Lower lobe of right lung (tissue), 2 donors: ENCODE measurements around the gene ZMYND11. TPM values are rescaled to one million over a fixed set of nuclear protein-coding genes. Genes with fewer than 3 reads are reported as not detected.

Source experiments
- ATAC-seq, 2 donors: fragments of 200-7000 bp; cut with Tn5 transposase; one replicate each; pipeline ENCODE4 v1.9.1; 2020 to 2022; ENCODE audit warnings: mild to moderate bottlenecking in 2 of 2, moderate library complexity in 2 of 2
- DNase-seq: peaks from one replicate; pipeline ENCODE4 v3.0.0-alpha.2; 2020
- H3K27ac ChIP-seq: fragments of 200-600 bp; one replicate; pipeline ENCODE4 v1.8.0; 2022
- H3K27me3 ChIP-seq: fragments of 200-600 bp; one replicate; pipeline ENCODE4 v1.8.0; 2022; ENCODE audit warnings: low read depth
- H3K36me3 ChIP-seq: fragments of 200-600 bp; one replicate; pipeline ENCODE4 v1.8.0; 2022; ENCODE audit warnings: mild to moderate bottlenecking
- H3K4me1 ChIP-seq: fragments of 200-600 bp; one replicate; pipeline ENCODE4 v1.8.0; 2022
- H3K4me3 ChIP-seq: fragments of 200-600 bp; one replicate; pipeline ENCODE4 v1.8.0; 2022; ENCODE audit warnings: mild to moderate bottlenecking
- H3K9me3 ChIP-seq: fragments of 200-600 bp; one replicate; pipeline ENCODE4 v1.8.0; 2022
- intact Hi-C: fragments of 100-400 bp; cut with DNase I; formaldehyde crosslinking; loops from one replicate; pipeline ENCODE4 v1.11.0; 2022
- total RNA-seq: library from RNA; stranded (reverse); fragmentation: NEBNext Ultra II Directional; extraction: Animal tissue kit (Norgen Biotek cat#: 25700); gene quantifications from one replicate; pipeline ENCODE4 v1.2.1, GENCODE V29; 2021
- TF ChIP-seq, protein P1 (sequence below): fragments of 200-600 bp; IDR thresholded peaks from one replicate; pipeline ENCODE4 v1.8.0; 2022; ENCODE audit warnings: antibody characterized with exemption, mild to moderate bottlenecking
- donor health status: DM: no; HTN: yes; CAD: no; lungs with severe emphysema.

Gene ZMYND11
- total RNA-seq, 1 donor from 2014 or later: 68.9 TPM

DNA sequence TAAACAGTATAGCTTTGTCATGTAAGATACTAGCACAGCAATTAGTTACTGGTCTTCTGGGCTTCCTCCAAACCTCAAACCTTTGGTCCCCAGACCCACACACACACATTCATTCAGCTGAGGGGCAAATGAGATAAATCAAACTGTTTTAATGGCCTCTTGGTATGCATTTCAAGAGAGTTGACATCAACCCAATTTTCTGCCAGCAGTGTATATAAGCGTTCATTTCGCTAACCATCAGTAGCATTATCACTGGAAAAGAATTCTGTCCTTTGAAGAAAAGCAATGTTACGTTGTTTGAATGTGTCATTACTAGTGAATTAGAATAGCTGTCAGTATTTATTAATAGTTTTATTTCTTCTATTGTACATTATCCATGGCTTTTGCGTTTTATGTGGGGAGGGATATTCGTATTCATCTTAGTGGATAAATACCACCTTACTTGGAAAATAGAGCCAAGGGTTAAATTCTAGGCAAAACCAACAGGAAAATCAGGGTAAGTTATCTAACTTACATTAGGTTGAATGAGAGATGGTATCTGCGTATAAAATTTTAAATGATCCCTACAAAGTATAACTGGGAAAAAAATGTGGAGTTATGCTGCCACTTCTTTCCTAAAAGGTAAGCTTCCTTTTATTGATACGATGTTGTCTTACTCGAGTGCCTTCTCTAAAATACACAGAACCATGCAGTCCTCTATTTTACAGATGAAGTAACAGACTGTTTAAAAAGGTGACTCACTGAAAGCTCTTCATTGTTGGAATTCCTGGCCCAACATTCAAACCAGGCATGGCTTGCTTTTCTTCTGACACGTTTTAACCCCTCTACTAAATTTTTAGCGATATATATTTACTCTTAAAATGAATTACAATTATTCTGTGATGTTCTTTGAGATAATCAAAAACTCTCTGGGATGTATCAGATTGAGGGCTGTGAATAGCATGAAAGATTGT is 2.0 kb upstream of the ZMYND11 start:
- Histone ChIP-seq H3K4me1 (peaks cover 28% of the 10 kb centered on the region), H3K27ac (no peak overlapping the region), H3K4me3 (no peak overlapping the region), H3K36me3 (no peaks in the 10 kb centered on the region), H3K27me3 (no peaks in the 10 kb centered on the region), H3K9me3 (no peaks in the 10 kb centered on the region)
- intact Hi-C loops: no loop called here
- DNase-seq (no peak), ATAC-seq (peak in 1 of 2 donors; percentile 39)
- TF ChIP-seq, protein P1, sequence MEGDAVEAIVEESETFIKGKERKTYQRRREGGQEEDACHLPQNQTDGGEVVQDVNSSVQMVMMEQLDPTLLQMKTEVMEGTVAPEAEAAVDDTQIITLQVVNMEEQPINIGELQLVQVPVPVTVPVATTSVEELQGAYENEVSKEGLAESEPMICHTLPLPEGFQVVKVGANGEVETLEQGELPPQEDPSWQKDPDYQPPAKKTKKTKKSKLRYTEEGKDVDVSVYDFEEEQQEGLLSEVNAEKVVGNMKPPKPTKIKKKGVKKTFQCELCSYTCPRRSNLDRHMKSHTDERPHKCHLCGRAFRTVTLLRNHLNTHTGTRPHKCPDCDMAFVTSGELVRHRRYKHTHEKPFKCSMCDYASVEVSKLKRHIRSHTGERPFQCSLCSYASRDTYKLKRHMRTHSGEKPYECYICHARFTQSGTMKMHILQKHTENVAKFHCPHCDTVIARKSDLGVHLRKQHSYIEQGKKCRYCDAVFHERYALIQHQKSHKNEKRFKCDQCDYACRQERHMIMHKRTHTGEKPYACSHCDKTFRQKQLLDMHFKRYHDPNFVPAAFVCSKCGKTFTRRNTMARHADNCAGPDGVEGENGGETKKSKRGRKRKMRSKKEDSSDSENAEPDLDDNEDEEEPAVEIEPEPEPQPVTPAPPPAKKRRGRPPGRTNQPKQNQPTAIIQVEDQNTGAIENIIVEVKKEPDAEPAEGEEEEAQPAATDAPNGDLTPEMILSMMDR: no peak

DNA sequence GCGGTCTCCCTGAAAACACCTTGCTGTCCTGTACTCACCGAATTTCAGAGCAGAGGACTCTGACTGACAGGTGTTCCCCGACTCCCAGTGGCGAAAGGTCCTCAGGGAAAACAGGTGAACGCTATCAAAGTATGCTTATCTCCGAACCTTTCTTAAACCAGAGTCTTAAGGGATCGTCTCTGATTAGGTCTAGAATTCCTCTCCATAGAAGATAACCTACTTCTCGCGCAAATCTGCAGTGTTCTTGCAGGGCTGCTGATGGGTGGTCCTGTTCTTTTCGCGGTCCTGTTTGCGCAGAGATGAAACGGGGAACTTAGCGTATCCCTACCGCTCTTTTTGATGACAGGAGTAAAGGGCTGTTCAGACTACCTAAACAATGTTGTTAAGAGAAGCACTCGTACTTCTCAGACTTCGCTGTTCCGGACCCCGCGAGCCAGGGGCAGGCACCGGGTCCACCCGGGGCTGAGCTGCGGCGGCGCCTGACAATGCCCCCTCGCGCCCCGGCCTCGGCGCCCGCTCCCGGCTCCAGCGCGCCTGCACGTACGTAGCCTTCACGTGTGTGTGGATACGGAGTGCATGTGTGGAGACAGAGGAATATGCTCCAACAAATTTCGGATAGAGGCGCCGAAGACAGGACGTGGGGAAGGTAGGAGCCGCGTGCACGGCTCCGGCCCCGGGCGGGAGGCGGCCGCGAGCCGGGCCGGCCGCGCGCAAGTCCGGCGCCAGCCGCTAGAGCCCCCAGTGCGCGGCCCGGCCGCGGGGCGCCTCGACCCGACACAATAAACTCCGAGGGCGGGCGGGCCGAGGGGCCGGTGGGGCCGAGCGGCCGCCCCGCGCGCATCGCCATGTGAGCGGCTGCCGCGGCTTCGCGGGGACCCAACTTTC is 766 bp upstream of the ZMYND11 start:
- TF ChIP-seq, protein P1: no peak
- Histone ChIP-seq H3K27me3 (no peaks in the 10 kb centered on the region), H3K36me3 (no peaks in the 10 kb centered on the region), H3K27ac (peak overlapping the region; percentile 96), H3K4me3 (peak overlapping the region; percentile 85), H3K9me3 (no peaks in the 10 kb centered on the region), H3K4me1 (peaks cover 39% of the 10 kb centered on the region)
- DNase-seq: peak; percentile 61
- intact Hi-C loops: no loop called here
- ATAC-seq: peak; percentile 63

DNA sequence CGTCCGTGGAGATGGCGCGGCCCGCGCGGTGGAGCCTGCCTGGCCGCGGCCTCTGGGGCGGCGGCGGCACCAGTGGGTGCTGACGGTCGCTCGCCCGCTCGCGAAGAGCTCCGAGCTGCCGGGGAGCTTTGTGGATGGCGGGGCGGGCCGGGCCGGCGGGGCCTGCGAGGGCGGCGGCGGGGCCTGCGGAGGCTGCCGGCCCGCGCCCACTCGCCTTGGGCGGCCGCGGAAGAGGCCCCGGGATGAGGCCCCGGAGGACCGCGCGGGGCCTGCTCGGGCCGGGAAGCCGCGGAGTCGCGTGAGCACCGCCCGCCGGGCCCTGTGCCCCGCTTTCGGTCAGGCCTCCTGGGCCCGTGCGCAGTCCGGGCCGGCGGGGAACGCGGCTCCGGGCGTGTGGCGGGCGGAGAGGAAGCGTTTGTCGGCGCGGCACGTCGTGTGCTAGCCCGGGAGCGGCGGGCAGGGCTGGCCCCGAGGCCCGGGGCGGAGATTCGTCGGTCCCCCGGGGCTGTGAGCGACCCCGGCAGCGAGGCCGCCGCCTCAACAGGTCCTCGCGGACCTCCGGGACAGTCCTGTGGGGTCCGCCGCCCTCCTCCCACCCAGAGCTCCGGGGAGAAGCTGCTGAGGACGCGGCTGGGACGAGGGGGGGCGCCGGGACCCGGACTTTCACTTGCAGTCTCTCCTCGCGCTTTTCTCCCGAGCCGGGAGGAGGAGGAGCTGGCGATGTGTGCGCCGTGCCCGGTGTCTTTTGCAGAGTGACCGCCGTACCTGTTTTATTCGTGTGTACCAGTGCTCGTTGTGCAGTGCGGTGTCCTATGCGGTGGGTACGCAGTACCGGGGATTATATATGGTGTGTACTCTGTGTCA is 578 bp downstream of the ZMYND11 start:
- peak; percentile 83 for DNase-seq
- H3K36me3 ChIP-seq: no peaks in the 10 kb centered on the region
- TF ChIP-seq, protein P1: no peak
- intact Hi-C loops: no loop called here
- no peaks in the 10 kb centered on the region for H3K27me3 ChIP-seq
- peak overlapping the region; percentile 85 for H3K4me3 ChIP-seq
- H3K4me1 ChIP-seq: peaks cover 46% of the 10 kb centered on the region
- peak overlapping the region; percentile 96 for H3K27ac ChIP-seq
- H3K9me3 ChIP-seq: no peaks in the 10 kb centered on the region
- ATAC-seq: peak; percentile 66 to 87

DNA sequence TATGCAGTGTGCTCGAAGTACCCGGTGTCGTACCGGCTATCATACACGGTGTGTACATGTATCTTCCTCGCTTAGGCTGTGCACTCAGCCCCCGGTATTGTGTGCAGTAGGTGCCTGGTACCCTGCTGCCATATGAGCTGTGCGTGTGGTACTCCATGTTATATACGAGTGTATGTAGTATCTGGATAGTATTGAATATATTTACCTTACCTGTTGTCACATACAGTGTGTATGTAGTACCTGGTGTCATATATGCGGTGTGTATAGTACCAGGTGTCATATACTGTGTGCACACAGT is 1.2 kb downstream of the ZMYND11 start:
- intact Hi-C loops: no loop called here
- Histone ChIP-seq H3K27me3 (no peaks in the 10 kb centered on the region), H3K4me3 (peak overlapping the region; percentile 85), H3K27ac (peak overlapping the region; percentile 96), H3K9me3 (no peaks in the 10 kb centered on the region), H3K36me3 (no peaks in the 10 kb centered on the region), H3K4me1 (peaks cover 47% of the 10 kb centered on the region)
- TF ChIP-seq, protein P1: no peak
- ATAC-seq (no peak), DNase-seq (no peak)

DNA sequence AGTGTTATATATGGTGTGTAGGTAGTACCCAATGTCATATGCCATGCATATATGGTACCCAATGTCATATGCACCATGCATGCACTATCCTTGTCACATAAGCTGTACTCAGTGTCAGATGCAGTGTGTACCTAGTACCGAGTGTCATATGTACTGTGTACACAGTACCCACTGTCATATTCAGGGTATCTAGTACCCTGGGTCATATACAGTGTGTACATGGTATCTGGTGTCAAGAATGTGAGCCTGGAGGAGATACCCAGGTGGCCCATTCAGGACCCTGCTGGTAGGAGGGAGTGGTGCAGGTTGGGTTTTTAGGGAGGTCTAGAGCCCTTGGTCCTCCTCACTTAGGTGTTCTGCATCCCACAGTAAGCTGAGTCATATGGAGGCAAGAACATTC is 1.8 kb downstream of the ZMYND11 start:
- Histone ChIP-seq H3K4me3 (peak overlapping the region; percentile 85), H3K4me1 (peaks cover 47% of the 10 kb centered on the region), H3K36me3 (no peaks in the 10 kb centered on the region), H3K27ac (no peak overlapping the region), H3K27me3 (no peaks in the 10 kb centered on the region), H3K9me3 (no peaks in the 10 kb centered on the region)
- TF ChIP-seq, protein P1: peak; percentile 40
- no peak for ATAC-seq
- DNase-seq: no peak
- intact Hi-C loops: no loop called here
